ENCODE measurements around the gene TUBA1A.
A peak's percentile ranks its signal among the peaks of the same experiment; 100 is the strongest.
"Not testable (repeated sequence)": the region's sequence is repeated elsewhere in the genome, so short reads cannot be mapped to it uniquely, and the experiment has no call there.

The TUBA1A gene

GRCh38 chr12:49188916-49189367 lies at the start of gene TUBA1A:
TUBA1A (minus strand) TSS chr12:49189080; CDS start chr12:49188979, 101 bp downstream.
- peak; percentile 99 for DNase-seq

GRCh38 chr12:49236423-49236822 lies 47.5 kb upstream of the TUBA1A start:
- no peak for DNase-seq

DNA sequence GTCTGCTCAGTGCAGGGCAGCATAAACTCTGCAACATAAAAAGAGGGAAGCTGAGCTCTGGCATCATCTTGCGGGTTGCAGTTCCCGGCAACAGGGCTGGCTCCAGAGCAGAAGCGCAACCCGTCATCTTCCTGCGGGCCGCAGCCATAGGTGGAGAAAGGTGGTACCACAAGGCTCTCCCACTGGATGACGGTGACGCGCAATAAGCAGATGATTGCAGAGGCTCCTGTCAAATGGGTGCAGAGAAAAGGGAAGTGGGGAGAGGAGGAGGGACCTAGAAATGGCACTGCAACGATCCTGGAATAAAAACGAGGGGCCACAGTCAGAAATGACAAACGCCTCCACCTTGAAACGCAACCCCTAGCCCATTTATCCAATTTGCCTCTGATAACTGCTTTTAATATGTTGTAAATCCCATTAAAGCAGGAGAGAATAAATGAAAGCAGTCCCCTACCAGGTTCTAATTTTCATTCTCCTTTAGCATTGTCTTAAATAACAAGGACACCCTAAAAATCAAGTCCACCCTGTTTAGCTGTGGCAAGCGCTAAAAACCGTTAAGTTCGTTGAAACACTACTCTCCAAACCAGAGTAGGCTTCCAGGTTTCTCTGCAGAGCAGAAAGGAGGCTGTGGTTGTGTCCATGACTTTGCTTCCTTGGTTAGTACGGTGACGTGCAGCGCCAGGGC lies 45.1 kb upstream of the TUBA1A start:
- DNase-seq, result peak; percentile 97

GRCh38 chr12:49232940-49233841 lies 44.3 kb upstream of the TUBA1A start:
- peak; percentile 77 for DNase-seq

DNA sequence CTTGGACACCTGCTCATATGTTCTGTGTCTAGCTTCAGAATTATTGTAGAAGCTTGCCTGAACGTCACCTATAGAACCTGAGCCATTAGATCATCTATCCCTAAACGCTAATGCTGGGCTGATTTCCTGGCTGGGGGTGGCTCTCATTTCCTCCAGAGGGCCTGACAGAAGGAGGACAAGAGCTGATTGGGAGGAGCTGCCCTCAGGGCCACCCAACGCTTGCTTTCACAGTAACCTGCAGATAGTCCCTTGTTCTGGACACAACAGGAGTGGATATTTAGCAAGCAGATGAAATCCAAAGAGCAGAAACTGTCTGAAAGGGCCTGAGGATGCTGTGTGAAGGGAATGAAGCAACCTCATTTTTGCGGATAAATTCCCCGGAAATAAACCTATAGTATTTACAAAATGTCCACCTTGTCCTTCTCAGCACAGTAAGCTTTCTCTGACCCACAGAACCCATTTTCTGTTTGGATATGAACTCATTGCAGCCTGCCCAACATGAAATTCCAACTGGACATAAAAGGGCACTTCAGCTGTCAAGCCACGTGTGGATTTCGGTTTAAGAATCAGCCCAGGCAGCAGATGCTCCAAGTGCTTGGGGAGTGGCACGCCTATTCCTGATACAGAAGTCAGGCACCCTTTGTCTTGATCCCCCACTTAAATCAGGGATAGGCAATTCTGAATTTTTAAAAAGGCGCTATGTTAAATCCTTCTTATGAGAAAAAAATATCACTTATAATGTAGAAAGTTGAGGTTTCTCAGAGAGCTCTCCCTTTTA lies 43.2 kb upstream of the TUBA1A start:
- peak; percentile 69 for DNase-seq

DNA sequence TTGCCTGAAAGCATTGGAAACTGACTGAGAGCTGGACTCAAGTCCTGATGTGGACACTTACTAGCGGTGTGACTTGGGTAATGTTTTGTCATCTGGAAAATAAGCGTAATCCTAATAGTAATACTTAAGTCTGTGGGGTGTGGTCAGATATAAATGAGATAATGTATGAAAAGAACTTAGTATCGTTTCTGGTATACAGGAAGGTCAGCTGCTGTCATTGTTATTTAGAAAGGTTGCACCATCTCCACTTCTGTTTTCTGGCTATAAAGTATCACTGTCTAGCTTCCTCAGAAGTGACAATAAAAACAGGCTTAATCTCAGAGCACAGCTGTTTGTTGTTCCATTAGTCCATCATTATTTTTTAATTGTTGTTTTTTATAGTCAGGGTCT lies 41.9 kb upstream of the TUBA1A start:
- DNase-seq, result no peak

- DNase-seq, result peak; percentile 52
Measured at GRCh38 chr12:49230176-49230804, 41.4 kb upstream of the TUBA1A start.

DNA sequence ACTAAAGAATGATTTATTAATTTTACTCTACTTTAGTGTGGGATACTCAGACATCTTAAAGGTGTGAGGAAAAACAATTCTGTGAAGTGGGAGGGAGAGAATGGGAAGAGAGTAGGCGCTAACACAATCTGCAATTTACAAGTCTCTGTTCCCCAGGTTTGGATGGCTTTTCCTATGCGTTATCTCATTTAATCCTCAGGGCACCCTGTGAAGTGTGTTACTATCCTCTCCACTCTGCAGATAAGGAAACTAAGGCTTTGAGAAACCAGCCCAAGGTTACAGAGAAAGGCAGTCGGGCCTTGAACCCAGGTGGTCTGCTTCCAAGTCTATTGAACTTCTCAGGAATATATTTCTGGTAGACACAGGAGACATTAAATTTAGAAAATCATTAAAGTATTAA lies 39.8 kb upstream of the TUBA1A start:
- no peak for DNase-seq

DNA sequence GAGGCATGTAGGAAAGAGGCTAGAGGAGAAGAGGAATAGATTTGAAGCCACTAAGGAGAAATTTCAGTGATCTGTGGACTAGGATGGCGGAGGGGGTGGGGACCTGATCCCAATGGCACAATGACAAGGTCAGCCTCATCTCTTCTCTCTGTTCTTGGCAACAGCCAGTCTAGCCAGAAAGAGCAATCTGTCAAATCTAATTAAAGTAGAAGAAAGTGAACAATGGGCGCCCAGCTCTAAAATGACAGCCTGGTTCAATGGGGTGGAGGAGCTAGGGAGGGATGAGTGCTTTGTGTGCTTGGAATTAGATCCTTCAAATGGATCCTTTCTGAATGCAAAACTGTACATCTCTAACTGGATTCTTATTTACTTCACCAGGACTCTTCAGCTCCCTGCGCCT lies 38.8 kb upstream of the TUBA1A start:
- peak; percentile 44 for DNase-seq

DNA sequence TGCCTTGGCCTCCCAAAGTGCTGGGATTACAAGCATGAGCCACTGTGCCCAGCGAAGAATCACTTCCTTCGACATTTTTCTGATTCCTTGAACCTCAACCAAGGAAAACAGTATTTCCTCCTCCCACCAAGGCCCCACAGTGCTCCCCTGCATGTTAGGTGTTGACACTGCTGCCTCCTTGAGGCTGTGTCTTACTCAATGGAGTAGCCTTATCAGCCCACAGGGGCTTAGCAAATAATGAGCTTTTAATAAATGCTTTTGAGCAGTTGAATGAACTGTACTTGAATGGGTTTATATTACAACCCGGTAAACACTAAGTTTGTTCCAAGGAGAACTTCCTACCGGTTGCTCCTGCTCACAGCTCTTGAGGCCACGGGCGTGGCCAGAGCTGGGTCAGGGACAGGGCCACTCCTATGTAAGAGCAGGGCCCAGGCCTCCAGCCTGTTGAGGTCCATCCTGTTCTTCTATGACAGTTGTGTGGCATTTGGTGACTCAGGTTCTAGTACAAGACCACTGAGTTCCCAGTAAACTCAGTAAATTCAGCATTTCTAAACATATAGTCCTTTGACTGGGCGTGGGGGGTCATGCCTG lies 36.8 kb upstream of the TUBA1A start:
- DNase-seq, result no peak

DNA sequence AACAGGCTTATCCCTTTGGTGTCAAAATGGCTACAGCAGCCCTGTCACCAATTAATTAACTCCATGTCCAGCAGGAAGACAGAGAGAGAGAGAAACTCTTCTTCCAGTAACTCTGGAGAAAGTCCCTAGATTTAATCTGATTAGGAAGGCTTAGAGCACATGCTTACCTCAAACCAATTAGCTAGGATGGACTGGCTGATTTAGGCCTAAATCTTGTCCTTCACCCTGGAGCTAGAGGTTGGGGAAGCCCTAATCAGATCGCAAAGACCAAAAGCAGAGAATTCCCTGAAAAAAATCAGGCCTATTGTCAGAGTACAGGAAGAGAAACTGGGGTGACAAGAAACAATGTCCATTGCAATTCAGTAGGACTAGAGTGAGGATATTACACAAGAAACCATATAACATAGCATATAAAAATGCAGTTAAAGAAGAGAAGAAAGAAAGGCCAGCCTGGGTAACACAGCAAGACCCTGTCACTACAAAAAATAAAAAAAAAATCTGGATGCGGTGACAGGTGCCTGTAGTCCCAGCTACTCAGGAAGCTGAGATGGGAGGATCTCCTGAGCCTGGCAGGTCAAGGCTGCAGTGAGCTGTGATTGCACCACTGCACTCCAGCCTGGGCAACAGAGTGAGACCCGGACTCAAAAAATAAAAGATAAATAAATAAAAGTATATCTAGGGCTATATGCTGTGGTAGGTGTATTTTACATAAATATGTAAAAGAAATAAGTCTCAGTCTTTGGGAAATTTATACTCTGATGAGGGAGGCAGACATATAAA lies 34.9 kb upstream of the TUBA1A start:
- DNase-seq, result no peak

DNA sequence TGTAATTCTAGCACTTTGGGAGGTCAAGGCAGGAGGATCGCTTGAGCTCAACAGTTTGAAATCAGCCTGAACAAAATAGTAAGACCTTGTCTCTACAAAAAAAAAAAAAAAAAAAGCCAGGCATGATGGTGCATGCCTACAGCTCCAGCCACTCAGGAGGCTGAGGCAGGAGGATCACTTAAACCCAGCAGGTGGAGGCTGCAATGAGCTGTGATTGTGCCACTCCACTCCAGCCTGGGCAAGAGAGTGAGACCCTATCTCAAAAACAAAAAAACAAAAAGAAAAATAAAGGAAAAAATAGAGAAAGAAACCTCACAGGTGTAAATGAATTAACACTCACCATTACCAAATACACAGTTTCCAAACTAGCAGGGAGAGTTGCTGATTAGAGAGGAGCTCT lies 34.2 kb upstream of the TUBA1A start:
- no peak for DNase-seq

- DNase-seq, result no peak
Measured at GRCh38 chr12:49220972-49221371, 32.1 kb upstream of the TUBA1A start.

GRCh38 chr12:49219417-49220026 lies 30.6 kb upstream of the TUBA1A start:
- DNase-seq, result no peak

DNA sequence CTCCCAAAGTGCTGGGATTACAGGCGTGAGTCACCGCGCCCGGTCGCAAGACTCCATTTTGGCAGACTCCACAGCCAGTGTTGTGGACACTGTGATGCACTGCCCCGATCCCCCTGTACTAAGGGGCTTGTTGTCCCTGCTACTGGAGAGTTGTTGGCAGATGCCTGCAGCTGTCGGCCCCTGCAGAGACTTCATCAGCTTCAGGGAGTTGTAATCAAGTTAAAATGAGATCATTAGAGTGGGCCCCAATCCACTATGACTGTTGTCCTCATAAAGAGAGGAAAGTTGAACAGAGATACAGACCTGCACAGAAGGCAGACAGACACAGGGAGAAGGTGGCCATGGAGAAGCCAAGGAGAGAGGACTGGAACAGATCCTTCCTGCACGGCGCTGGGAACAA lies 23.7 kb upstream of the TUBA1A start:
- DNase-seq, result no peak

GRCh38 chr12:49210703-49211102 lies 21.8 kb upstream of the TUBA1A start:
- not testable (repeated sequence) for DNase-seq

- no peak for DNase-seq
Measured at GRCh38 chr12:49208676-49209075, 19.8 kb upstream of the TUBA1A start.

- DNase-seq, result no peak
Measured at GRCh38 chr12:49208146-49208545, 19.3 kb upstream of the TUBA1A start.

DNA sequence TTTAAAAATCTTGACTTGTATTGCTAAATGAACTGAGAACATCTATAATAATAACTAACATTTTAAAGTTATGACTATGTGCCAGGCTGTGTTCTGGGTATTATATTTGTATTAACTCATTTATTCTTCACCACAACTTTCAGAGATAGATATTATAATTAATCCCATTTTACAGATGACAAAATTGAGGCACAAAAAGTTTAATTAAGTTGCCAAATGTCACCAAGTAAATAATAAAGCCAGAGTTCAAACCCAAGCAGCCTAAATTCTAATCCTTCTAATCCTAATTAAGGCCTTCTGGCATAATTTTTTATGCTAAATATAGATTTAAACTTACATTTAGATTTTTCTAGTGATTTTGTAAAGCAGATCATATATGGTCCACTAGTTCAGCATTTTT lies 17.5 kb upstream of the TUBA1A start:
- no peak for DNase-seq

GRCh38 chr12:49201595-49202295 lies 12.9 kb upstream of the TUBA1A start:
- DNase-seq, result peak; percentile 83
